IPS-18c (cell line): ENCODE measurements around the gene COPS6.

ENCODE experiments used
- H3K4me3 ChIP-seq: 2 replicates; pipeline ENCODE4 v1.7.0; 2013; ENCODE audit warnings: low read depth, mild to moderate bottlenecking, low read length, moderate library complexity; ENCODE audit not compliant: insufficient read depth
- H3K9me3 ChIP-seq: one replicate; pipeline ENCODE4 v1.6.1; 2013; ENCODE audit warnings: mild to moderate bottlenecking, low read length, moderate library complexity; ENCODE audit not compliant: control insufficient read depth, insufficient read depth

COPS6 gene

GRCh38 chr7:100093498-100093897 is 4.7 kb downstream of the COPS6 start:
- H3K9me3 ChIP-seq = peaks cover 2% of the 10 kb centered on the region
- H3K4me3 ChIP-seq = no peak overlapping the region

DNA sequence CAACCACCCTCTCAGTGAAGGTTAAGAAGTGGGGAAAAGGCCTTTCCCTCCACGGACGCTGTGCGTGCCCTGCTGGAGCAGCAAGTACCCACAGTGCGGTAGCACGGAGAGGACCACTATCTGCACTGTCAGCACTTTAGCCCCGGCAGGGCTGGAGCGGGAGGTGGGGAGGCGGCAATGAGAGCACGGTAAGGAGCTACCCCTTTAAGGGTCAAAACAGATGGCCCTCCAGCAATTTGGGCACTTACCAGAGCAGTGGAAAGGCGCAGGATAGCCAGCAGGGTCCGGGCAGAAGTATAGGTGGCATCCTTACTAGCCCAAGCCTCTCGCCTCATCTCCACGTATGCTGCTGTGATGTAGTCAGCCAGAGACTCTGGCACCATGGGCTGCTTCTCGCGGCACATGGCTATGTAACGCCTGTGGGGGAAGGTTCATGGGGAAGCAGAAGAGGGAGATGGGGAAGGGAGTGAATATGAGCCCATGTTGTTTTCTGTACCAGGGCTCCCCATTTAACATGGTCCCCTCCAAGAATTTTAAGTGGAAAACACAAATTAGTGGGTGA is 5.2 kb downstream of the COPS6 start:
- Histone ChIP-seq H3K4me3 (no peak overlapping the region), H3K9me3 (peaks cover 2% of the 10 kb centered on the region)

DNA sequence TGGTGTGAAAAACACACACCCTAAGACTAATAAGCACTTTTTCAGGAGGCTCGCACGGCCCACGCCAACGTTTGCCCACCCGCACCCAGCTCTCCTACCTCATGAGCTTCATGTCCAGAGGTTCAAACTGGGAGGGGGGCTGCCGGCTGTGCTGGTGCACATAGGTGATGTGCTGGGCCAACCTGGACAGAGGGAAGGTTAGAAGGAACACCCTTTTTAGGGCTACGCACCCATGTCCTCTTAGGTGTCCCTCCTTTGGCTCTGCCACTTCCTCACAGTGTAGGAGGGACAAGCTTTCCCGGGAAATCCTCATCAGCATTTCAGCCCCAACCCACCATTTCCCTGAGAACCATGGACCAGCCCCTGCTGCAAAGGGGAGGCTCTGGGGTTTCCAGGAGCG is 6.5 kb downstream of the COPS6 start:
- Histone ChIP-seq H3K9me3 (peaks cover 2% of the 10 kb centered on the region), H3K4me3 (no peak overlapping the region)

DNA sequence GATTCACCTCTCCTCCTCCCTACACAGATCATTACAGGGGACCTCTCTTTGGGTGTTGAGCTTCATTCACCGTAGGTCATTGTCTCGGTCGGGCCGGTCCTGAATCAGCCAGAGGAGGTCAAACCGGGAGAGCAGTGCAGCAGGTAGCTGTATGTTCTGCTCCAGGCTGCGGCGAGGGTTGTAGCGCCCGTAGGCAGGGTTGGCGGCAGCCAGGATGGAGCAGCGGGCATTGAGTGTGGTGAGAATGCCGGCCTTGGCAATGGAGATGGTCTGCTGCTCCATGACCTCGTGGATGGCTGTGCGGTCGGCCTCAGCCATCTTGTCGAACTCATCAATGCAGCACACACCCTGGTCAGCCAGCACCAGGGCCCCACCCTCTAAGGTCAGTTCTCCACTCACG is 6.9 kb downstream of the COPS6 start:
- Histone ChIP-seq H3K4me3 (no peak overlapping the region), H3K9me3 (peaks cover 2% of the 10 kb centered on the region)

GRCh38 chr7:100098913-100099312 is 10.1 kb downstream of the COPS6 start:
- no peak overlapping the region for H3K4me3 ChIP-seq

GRCh38 chr7:100099452-100099851 is 10.7 kb downstream of the COPS6 start:
- H3K9me3 ChIP-seq = peaks cover 2% of the 10 kb centered on the region

More at GRCh38 chr7:100098913-100099312, 10.1 kb downstream of the COPS6 start:
- peaks cover 2% of the 10 kb centered on the region for H3K9me3 ChIP-seq

GRCh38 chr7:100100420-100101015 is 11.7 kb downstream of the COPS6 start:
- Histone ChIP-seq H3K9me3 (no peaks in the 10 kb centered on the region), H3K4me3 (peak overlapping the region; percentile 66)

More at GRCh38 chr7:100099452-100099851, 10.7 kb downstream of the COPS6 start:
- H3K4me3 ChIP-seq = peak overlapping the region; percentile 66

GRCh38 chr7:100101016-100101862 is 12.5 kb downstream of the COPS6 start, which contains the start of the genes AP4M1 and MCM7:
AP4M1 (plus strand) TSS chr7:100101643; CDS start chr7:100101715, 72 bp downstream.
MCM7 (minus strand) TSS chr7:100101397; CDS start chr7:100101294, 103 bp downstream.
- Histone ChIP-seq H3K9me3 (no peaks in the 10 kb centered on the region), H3K4me3 (peak within 1 kb of the TSS; percentile 66)

GRCh38 chr7:100102950-100103840 is 14.4 kb downstream of the COPS6 start:
- Histone ChIP-seq H3K4me3 (no peak overlapping the region), H3K9me3 (no peaks in the 10 kb centered on the region)

- no peak overlapping the region for H3K4me3 ChIP-seq
These were observed 16.8 kb downstream of the COPS6 start for GRCh38 chr7:100105534-100105933.

GRCh38 chr7:100106633-100107032 is 17.9 kb downstream of the COPS6 start:
- Histone ChIP-seq H3K9me3 (no peaks in the 10 kb centered on the region), H3K4me3 (no peak overlapping the region)

More at GRCh38 chr7:100105534-100105933, 16.8 kb downstream of the COPS6 start:
- no peaks in the 10 kb centered on the region for H3K9me3 ChIP-seq

GRCh38 chr7:100107125-100107737 is 18.5 kb downstream of the COPS6 start:
- H3K4me3 ChIP-seq = no peak overlapping the region
- no peaks in the 10 kb centered on the region for H3K9me3 ChIP-seq

GRCh38 chr7:100107890-100108289 is 19.1 kb downstream of the COPS6 start:
- Histone ChIP-seq H3K9me3 (no peaks in the 10 kb centered on the region), H3K4me3 (no peak overlapping the region)

DNA sequence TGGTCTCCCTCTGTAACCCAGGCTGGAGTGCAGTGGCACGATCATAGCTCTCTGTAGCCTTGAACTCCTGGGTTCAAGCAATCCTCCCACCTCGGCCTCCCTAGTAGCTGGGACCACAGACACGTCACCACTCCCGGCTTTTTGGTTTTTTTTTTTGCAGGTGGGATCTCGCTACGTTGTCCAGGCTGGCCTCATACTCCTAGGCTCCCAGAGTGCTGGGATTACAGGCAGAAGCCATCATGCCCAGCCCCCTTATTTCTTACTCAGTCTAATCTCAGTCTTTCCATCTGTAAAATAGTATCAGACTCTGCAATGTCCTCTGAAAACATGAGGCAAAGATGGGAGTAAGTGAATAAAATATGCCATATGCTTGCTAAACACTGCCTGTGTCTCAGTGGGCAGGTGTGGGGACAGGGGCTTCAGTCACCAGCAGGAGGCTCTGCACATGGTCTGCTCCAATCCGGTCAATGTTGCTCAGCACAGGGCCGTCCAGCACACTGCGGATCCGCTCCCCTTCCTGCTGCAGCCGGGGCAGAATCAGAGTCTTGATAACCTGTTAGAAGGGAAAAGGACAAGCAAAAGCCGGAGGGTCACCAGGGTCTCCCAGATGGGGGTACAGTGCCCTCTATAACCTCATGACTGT is 20.9 kb downstream of the COPS6 start:
- Histone ChIP-seq H3K9me3 (no peaks in the 10 kb centered on the region), H3K4me3 (no peak overlapping the region)

- Histone ChIP-seq H3K9me3 (no peaks in the 10 kb centered on the region), H3K4me3 (no peak overlapping the region)
These were observed 22.4 kb downstream of the COPS6 start for GRCh38 chr7:100111156-100111555.

DNA sequence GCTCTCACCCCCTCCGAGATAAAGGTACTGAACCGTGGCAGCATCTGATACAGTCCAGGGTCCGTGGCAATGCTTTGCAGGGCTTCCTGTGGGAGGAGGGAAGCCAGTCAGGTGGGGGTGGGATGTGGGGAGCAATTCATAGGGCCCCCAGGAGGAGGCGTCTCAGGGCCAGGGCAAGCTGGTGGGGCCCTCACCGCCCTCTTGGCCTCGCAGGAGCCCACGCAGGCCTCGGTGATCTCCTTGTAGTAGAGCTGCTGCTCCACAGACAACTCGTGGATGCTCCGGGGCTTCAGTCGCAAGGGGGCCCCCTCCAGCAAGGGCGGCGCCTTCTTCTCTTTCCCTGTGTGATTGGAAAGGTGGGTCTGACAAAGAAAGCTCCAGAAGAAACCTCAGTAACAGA is 23.1 kb downstream of the COPS6 start:
- H3K9me3 ChIP-seq = no peaks in the 10 kb centered on the region
- no peak overlapping the region for H3K4me3 ChIP-seq
